A549 treated with AZD9567 at 1 μM for 4 hours (cell line): ENCODE results near the gene KCP. TPM values are rescaled to one million over a fixed set of nuclear protein-coding genes. Genes with fewer than 3 reads are reported as not detected.

Experiments used
- total RNA-seq: library from RNA; stranded (reverse); fragments of 200-300 nt; extraction: Qiagen RNA extraction; gene quantifications from 5 replicates; pipeline ENCODE4 v1.2.3, GENCODE V29; 2022; ENCODE audit not compliant: insufficient read depth

Gene KCP
- total RNA-seq = 0.11 to 0.17 TPM (median 0.14 TPM) in 4 of 5 replicates, not detected in the other

GRCh38 chr7:128910569-128910945, at the start of gene KCP:
TSS of gene KCP (minus strand) at chr7:128910709. CDS start at chr7:128910676, 33 bp downstream.

GRCh38 chr7:128937647-128938543, 27.4 kb upstream of the KCP start, which contains the start of gene IRF5:
TSS of gene IRF5 (plus strand) at chr7:128937927. CDS start at chr7:128942082, 4,155 bp downstream.

GRCh38 chr7:128862571-128863432, 47.7 kb downstream of the KCP start, which contains the start of gene ATP6V1F:
TSS of gene ATP6V1F (plus strand) at chr7:128862856. CDS start at chr7:128862905, 49 bp downstream.

DNA sequence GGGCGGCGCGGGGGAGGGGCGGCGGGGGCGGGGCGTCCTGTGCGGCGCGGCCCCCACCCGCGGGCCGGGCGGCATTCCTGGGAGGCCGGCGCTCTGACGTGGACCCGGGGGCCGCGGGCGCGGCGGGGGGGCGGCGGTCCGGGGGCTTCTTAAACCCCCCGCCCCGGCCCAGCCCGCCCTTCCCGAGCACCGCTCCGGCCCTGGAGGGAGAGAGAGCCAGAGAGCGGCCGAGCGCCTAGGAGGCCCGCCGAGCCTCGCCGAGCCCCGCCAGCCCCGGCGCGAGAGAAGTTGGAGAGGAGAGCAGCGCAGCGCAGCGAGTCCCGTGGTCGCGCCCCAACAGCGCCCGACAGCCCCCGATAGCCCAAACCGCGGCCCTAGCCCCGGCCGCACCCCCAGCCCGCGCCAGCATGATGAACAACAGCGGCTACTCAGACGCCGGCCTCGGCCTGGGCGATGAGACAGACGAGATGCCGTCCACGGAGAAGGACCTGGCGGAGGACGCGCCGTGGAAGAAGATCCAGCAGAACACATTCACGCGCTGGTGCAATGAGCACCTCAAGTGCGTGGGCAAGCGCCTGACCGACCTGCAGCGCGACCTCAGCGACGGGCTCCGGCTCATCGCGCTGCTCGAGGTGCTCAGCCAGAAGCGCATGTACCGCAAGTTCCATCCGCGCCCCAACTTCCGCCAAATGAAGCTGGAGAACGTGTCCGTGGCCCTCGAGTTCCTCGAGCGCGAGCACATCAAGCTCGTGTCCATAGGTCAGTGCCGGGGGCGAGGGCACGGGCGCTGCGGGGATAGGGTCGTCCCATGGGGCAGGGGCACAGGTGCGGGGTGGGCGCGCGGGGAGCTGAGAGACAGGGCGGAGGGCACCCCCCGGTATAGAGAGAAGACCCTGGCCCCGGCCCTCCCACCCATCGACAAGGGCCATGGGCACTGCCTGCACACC, 80.0 kb downstream of the KCP start, which contains the start of gene FLNC:
Gene FLNC (plus strand): TSS at position 176 of the 947 bp plus-strand sequence. CDS start 232 bp downstream, at position 408.

Other genes with a start within 250 kb of the KCP start
- gene GARIN1A, start 238.4 kb downstream of the KCP start, total RNA-seq = 0.65 to 0.85 TPM (median 0.67 TPM) in 4 of 5 replicates, not detected in the other
- gene CALU, start 171.3 kb downstream of the KCP start, total RNA-seq = 127 to 176 TPM (median 149 TPM) in 5 replicates
- gene OPN1SW, start 134.9 kb downstream of the KCP start, total RNA-seq = not detected in 5 replicates
- 1.8 to 2.3 TPM (median 2.1 TPM) in 4 of 5 replicates, not detected in the other for gene CCDC136, start 118.7 kb downstream of the KCP start, total RNA-seq
- 2.8 to 5.4 TPM (median 3.3 TPM) in 5 replicates for gene FLNC, start 80.3 kb downstream of the KCP start, total RNA-seq
- 192 to 261 TPM (median 244 TPM) in 5 replicates for gene ATP6V1F, start 47.9 kb downstream of the KCP start, total RNA-seq
- gene IRF5, start 27.2 kb upstream of the KCP start, total RNA-seq = 10.6 to 16.3 TPM (median 13.9 TPM) in 5 replicates
- 38.7 to 42.6 TPM (median 40.7 TPM) in 5 replicates for gene TNPO3, start 144.4 kb upstream of the KCP start, total RNA-seq
- gene TSPAN33, start 234.0 kb upstream of the KCP start, total RNA-seq = 4.7 to 6.9 TPM (median 6.5 TPM) in 5 replicates